Panc1 (cell line): ENCODE measurements around the gene ZSCAN23.

Source experiments
- CTCF ChIP-seq: fragments of 450-650 bp; IDR thresholded peaks from 2 replicates; pipeline ENCODE4 v1.5.1; 2017; ENCODE audit warnings: mild to moderate bottlenecking
- TCF7L2 ChIP-seq: IDR thresholded peaks from 2 replicates; pipeline ENCODE4 v1.6.1; 2011; ENCODE audit warnings: mild to moderate bottlenecking, low read depth, low read length, inconsistent platforms

- TF ChIP-seq CTCF (no peak), TCF7L2 (no peak)
Observed at GRCh38 chr6:28410767-28411166, 32.5 kb downstream of the ZSCAN23 start.
